SK-N-SH treated with all-trans-retinoic acid at 6 μM for 48 hours (cell line): ENCODE measurements around the gene AGO1.
A peak's percentile ranks its signal among the peaks of the same experiment; 100 is the strongest.
"Not testable (repeated sequence)": the region's sequence is repeated elsewhere in the genome, so short reads cannot be mapped to it uniquely, and the experiment has no call there.

Experiments
- ATAC-seq: fragments of 200-7000 bp; cut with Tn5 transposase; 3 replicates; pipeline ENCODE4 v1.9.1; 2020; ENCODE audit warnings: mild to moderate bottlenecking, moderate library complexity
- ARNTL ChIP-seq: fragments of 450-650 bp; formaldehyde crosslinking; IDR thresholded peaks from 2 replicates; pipeline ENCODE4 v1.5.0; 2020; ENCODE audit warnings: low read depth, mild to moderate bottlenecking, moderate library complexity, borderline replicate concordance
- CSDC2 ChIP-seq: fragments of 250-450 bp; sonication (Bioruptor Pico); IDR thresholded peaks from 2 replicates; pipeline ENCODE4 v1.5.0; 2020; ENCODE audit warnings: mild to moderate bottlenecking, moderate library complexity
- ESRRG ChIP-seq: fragments of 250-450 bp; sonication (Bioruptor Pico); IDR thresholded peaks from 2 replicates; pipeline ENCODE4 v1.6.1; 2021; ENCODE audit warnings: mild to moderate bottlenecking
- GLIS3 ChIP-seq: fragments of 250-450 bp; sonication (Bioruptor Pico); IDR thresholded peaks from 2 replicates; pipeline ENCODE4 v1.5.0; 2020; ENCODE audit warnings: mild to moderate bottlenecking, moderate library complexity
- ISL1 ChIP-seq: fragments of 250-450 bp; sonication (Bioruptor Pico); IDR thresholded peaks from 2 replicates; pipeline ENCODE4 v2.1.2; 2022; ENCODE audit warnings: mild to moderate bottlenecking, moderate library complexity
- OSR1 ChIP-seq: fragments of 250-450 bp; sonication (Bioruptor Pico); IDR thresholded peaks from 2 replicates; pipeline ENCODE4 v1.8.0; 2022; ENCODE audit warnings: moderate library complexity, mild to moderate bottlenecking, inconsistent platforms
- PPARA ChIP-seq: fragments of 250-450 bp; sonication (Bioruptor Pico); IDR thresholded peaks from 2 replicates; pipeline ENCODE4 v1.5.0; 2020; ENCODE audit warnings: mild to moderate bottlenecking, borderline replicate concordance
- RARB ChIP-seq: fragments of 250-450 bp; sonication (Bioruptor Pico); IDR thresholded peaks from 2 replicates; pipeline ENCODE4 v1.8.0; 2021; ENCODE audit warnings: mild to moderate bottlenecking, moderate library complexity
- SNAI2 ChIP-seq: fragments of 250-450 bp; sonication (Bioruptor Pico); IDR thresholded peaks from 2 replicates; pipeline ENCODE4 v1.5.0; 2020; ENCODE audit warnings: mild to moderate bottlenecking, moderate library complexity
- TOX ChIP-seq: fragments of 250-450 bp; sonication (Bioruptor Pico); IDR thresholded peaks from 2 replicates; pipeline ENCODE4 v1.8.0; 2021; ENCODE audit warnings: mild to moderate bottlenecking, moderate library complexity, borderline replicate concordance
- TSHZ2 ChIP-seq: fragments of 250-450 bp; sonication (Bioruptor Pico); IDR thresholded peaks from 2 replicates; pipeline ENCODE4 v1.5.0; 2020; ENCODE audit warnings: mild to moderate bottlenecking, moderate library complexity
- ZC3H10 ChIP-seq: fragments of 250-450 bp; sonication (Bioruptor Pico); IDR thresholded peaks from 2 replicates; pipeline ENCODE4 v1.5.1; 2021; ENCODE audit warnings: mild to moderate bottlenecking, moderate library complexity
- ZFP3 ChIP-seq: fragments of 250-450 bp; sonication (Bioruptor Pico); IDR thresholded peaks from 2 replicates; pipeline ENCODE4 v1.5.0; 2020; ENCODE audit warnings: mild to moderate bottlenecking, moderate library complexity
- ZNF565 ChIP-seq: fragments of 450-650 bp; formaldehyde crosslinking; conservative IDR thresholded peaks from 2 replicates; pipeline ENCODE4 v1.5.0; 2020; ENCODE audit warnings: low read depth, mild to moderate bottlenecking, moderate library complexity
- ZNF70 ChIP-seq: fragments of 450-650 bp; formaldehyde crosslinking; IDR thresholded peaks from 2 replicates; pipeline ENCODE4 v1.5.0; 2020; ENCODE audit warnings: mild to moderate bottlenecking, moderate library complexity
- TF ChIP-seq, protein P1 (sequence below): fragments of 250-450 bp; sonication (Bioruptor Pico); IDR thresholded peaks from 2 replicates; pipeline ENCODE4 v1.5.1; 2021; ENCODE audit warnings: mild to moderate bottlenecking, moderate library complexity
- TF ChIP-seq, protein P2 (sequence below): fragments of 250-450 bp; sonication (Bioruptor Pico); IDR thresholded peaks from 2 replicates; pipeline ENCODE4 v1.8.0; 2020; ENCODE audit warnings: mild to moderate bottlenecking, moderate library complexity, borderline replicate concordance

AGO1 gene

GRCh38 chr1:35887508-35887907 is 4.5 kb downstream of the AGO1 start:
- no peak for ATAC-seq
- TF ChIP-seq ARNTL (CRISPR knock-in tag), result no peak
- no peak for TF ChIP-seq GLIS3
- TF ChIP-seq, protein P1, sequence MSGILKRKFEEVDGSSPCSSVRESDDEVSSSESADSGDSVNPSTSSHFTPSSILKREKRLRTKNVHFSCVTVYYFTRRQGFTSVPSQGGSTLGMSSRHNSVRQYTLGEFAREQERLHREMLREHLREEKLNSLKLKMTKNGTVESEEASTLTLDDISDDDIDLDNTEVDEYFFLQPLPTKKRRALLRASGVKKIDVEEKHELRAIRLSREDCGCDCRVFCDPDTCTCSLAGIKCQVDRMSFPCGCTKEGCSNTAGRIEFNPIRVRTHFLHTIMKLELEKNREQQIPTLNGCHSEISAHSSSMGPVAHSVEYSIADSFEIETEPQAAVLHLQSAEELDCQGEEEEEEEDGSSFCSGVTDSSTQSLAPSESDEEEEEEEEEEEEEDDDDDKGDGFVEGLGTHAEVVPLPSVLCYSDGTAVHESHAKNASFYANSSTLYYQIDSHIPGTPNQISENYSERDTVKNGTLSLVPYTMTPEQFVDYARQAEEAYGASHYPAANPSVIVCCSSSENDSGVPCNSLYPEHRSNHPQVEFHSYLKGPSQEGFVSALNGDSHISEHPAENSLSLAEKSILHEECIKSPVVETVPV, result no peak
- TF ChIP-seq ESRRG, result no peak
- no peak for TF ChIP-seq RARB (CRISPR knock-in tag)
- TF ChIP-seq OSR1 (CRISPR knock-in tag), result no peak
- no peak for TF ChIP-seq SNAI2 (CRISPR knock-in tag)

- no peak for ATAC-seq
- TF ChIP-seq TOX (CRISPR knock-in tag), result no peak
- TF ChIP-seq ZNF70 (CRISPR knock-in tag), result no peak
- no peak for TF ChIP-seq TSHZ2 (CRISPR knock-in tag)
- no peak for TF ChIP-seq PPARA (CRISPR knock-in tag)
- TF ChIP-seq ZNF565, result no peak
These were observed 5.2 kb downstream of the AGO1 start for GRCh38 chr1:35888255-35888654.

DNA sequence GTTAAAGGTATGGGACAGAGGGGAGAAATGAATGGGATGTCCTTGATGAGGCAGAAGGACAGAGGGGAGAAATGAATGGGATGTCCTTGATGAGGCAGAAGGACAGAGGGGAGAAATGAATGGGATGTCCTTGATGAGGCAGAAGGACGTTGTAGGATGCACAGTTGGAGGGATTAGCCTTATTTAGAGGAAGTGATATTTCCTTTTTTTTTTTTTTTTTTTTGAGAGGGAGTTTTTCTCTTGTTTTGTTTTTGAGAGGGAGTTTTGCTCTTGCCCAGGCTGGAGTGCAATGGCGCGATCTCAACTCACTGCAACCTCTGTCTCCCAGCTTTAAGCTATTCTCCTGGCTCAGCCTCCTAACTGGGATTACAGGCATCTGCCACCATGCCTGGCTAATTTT is 6.0 kb downstream of the AGO1 start:
- not testable (repeated sequence) for ATAC-seq

- ATAC-seq, result no peak
- TF ChIP-seq TSHZ2 (CRISPR knock-in tag) (no peak), ZNF565 (no peak), TOX (CRISPR knock-in tag) (no peak), OSR1 (CRISPR knock-in tag) (no peak), ZNF70 (CRISPR knock-in tag) (no peak)
These were observed 10.3 kb downstream of the AGO1 start for GRCh38 chr1:35893051-35893879.

DNA sequence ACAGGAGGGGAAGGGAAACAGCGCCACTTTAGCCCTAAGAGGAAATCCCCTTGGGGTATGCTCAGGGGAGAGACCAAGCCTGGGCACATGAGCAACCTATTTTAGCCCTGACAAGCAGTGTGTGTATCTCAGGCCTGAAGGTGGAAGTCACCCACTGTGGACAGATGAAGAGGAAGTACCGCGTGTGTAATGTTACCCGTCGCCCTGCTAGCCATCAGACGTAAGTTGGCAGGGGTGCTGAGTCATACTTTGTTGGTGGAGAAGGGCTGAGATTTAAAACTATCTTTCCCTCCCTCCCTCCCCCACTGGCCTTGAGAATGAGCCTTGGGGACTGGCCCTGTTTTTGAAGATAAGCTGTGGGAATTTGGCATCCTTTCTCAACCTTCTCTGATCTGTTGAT is 11.2 kb downstream of the AGO1 start:
- ATAC-seq, result peak; percentile 90
- TF ChIP-seq ZFP3 (CRISPR knock-in tag), result no peak
- TF ChIP-seq CSDC2 (CRISPR knock-in tag), result no peak
- no peak for TF ChIP-seq ZC3H10 (CRISPR knock-in tag)

GRCh38 chr1:35894656-35895055 is 11.6 kb downstream of the AGO1 start:
- TF ChIP-seq ISL1 (CRISPR knock-in tag), result no peak
- no peak for ATAC-seq

- no peak for ATAC-seq
- TF ChIP-seq ARNTL (CRISPR knock-in tag), result no peak
- TF ChIP-seq, protein P2, sequence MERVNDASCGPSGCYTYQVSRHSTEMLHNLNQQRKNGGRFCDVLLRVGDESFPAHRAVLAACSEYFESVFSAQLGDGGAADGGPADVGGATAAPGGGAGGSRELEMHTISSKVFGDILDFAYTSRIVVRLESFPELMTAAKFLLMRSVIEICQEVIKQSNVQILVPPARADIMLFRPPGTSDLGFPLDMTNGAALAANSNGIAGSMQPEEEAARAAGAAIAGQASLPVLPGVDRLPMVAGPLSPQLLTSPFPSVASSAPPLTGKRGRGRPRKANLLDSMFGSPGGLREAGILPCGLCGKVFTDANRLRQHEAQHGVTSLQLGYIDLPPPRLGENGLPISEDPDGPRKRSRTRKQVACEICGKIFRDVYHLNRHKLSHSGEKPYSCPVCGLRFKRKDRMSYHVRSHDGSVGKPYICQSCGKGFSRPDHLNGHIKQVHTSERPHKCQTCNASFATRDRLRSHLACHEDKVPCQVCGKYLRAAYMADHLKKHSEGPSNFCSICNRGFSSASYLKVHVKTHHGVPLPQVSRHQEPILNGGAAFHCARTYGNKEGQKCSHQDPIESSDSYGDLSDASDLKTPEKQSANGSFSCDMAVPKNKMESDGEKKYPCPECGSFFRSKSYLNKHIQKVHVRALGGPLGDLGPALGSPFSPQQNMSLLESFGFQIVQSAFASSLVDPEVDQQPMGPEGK, result no peak
- TF ChIP-seq, all 23 proteins: peak for 0
These were observed 16.9 kb downstream of the AGO1 start for GRCh38 chr1:35899941-35900340.
